ENCODE data around the gene BCORL1.

DNA sequence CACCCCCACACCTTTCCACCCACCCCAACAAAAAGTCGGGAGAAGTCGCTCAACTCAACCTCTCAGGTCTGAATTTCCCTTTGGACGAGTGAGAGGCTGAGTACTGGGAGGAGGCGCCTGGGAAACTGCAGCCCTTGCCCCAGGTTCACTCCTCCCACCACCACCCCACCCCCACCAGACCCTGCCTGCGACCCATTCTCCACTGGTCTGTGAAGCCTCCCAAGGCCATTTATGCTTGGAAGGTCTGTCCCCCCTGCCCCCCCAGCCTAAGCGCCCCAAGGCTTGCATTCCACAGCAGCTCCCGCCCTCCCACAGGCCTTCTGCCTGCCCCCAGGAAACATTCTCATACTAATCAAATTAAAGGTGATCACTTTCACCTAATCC lies 100.7 kb downstream of the BCORL1 start:
- TF ChIP-seq, protein P1, sequence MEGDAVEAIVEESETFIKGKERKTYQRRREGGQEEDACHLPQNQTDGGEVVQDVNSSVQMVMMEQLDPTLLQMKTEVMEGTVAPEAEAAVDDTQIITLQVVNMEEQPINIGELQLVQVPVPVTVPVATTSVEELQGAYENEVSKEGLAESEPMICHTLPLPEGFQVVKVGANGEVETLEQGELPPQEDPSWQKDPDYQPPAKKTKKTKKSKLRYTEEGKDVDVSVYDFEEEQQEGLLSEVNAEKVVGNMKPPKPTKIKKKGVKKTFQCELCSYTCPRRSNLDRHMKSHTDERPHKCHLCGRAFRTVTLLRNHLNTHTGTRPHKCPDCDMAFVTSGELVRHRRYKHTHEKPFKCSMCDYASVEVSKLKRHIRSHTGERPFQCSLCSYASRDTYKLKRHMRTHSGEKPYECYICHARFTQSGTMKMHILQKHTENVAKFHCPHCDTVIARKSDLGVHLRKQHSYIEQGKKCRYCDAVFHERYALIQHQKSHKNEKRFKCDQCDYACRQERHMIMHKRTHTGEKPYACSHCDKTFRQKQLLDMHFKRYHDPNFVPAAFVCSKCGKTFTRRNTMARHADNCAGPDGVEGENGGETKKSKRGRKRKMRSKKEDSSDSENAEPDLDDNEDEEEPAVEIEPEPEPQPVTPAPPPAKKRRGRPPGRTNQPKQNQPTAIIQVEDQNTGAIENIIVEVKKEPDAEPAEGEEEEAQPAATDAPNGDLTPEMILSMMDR (conservative IDR thresholded peaks at IDR 0.05; ENCODE audit: low read length) = no peak
- no peak for TF ChIP-seq EZH2phosphoT487 (IDR thresholded peaks at IDR 0.05; ENCODE audit: borderline replicate concordance, low read depth, low read length)

Measured in OCI-LY7 (cell line).